PC-9 (cell line): Measurements from ENCODE around the gene TEKTIP1. TPM values are rescaled to one million over a fixed set of nuclear protein-coding genes. Genes with fewer than 3 reads are reported as not detected.

Experiments used
- BruUV-seq: library from RNA; stranded (reverse); fragments of 400-500 nt; replicated peaks from 2 replicates; lab custom pipeline; 2021; lab: Mats Ljungman, UMichigan
- CTCF ChIA-PET: fragments of 300-600 bp; sonication (Branson Sonifier 250); formaldehyde crosslinking; loops from one replicate; lab custom pipeline; 2022; ENCODE audit warnings: antibody characterized with exemption; lab: Charles Lee
- POLR2A ChIA-PET: fragments of 300-600 bp; sonication (Branson Sonifier 250); formaldehyde crosslinking; loops from one replicate; lab custom pipeline; 2022; ENCODE audit warnings: antibody characterized with exemption; ENCODE audit not compliant: unreplicated experiment; lab: Charles Lee
- DNase-seq, 2 experiments: peaks; one replicate each; pipeline versions ENCODE4 v3.0.0 to v3.0.0-alpha.2; 2015 to 2022; ENCODE audit warnings: mixed read lengths in 1 of 2
- H2AFZ ChIP-seq: fragments of 200-600 bp; sonication (generic); 2 replicates; pipeline ENCODE4 v1.8.1; 2017; ENCODE audit warnings: antibody characterized with exemption
- H3F3A ChIP-seq: fragments of 200-600 bp; sonication (generic); 2 replicates; pipeline ENCODE4 v1.8.1; 2017; ENCODE audit warnings: antibody characterized with exemption, mild to moderate bottlenecking, low read depth; ENCODE audit not compliant: insufficient read depth
- H3K27ac ChIP-seq: fragments of 200-600 bp; sonication (generic); 2 replicates; pipeline ENCODE4 v1.6.1; 2016; ENCODE audit warnings: mixed run types
- H3K27me3 ChIP-seq: fragments of 200-600 bp; sonication (generic); 2 replicates; pipeline ENCODE4 v1.6.1; 2016; ENCODE audit warnings: low read depth, mixed run types; ENCODE audit not compliant: insufficient read depth
- H3K36me3 ChIP-seq: fragments of 200-600 bp; sonication (generic); 2 replicates; pipeline ENCODE4 v1.6.1; 2016; ENCODE audit warnings: low read depth, mixed run types
- H3K4me1 ChIP-seq: fragments of 200-600 bp; sonication (generic); replicated peaks from 2 replicates; pipeline ENCODE4 v1.6.1; 2016; ENCODE audit warnings: mixed run types; ENCODE audit not compliant: insufficient read depth
- H3K4me2 ChIP-seq: fragments of 200-600 bp; sonication (generic); 2 replicates; pipeline ENCODE4 v1.6.1; 2017; ENCODE audit warnings: mixed run types
- H3K4me3 ChIP-seq: fragments of 200-600 bp; sonication (generic); 2 replicates; pipeline ENCODE4 v1.6.1; 2016; ENCODE audit warnings: mixed run types
- H3K79me2 ChIP-seq: fragments of 200-600 bp; sonication (generic); 2 replicates; pipeline ENCODE4 v1.6.1; 2017; ENCODE audit warnings: low read depth, mixed run types
- H3K9me2 ChIP-seq: fragments of 200-600 bp; sonication (generic); 2 replicates; pipeline ENCODE4 v1.8.1; 2017; ENCODE audit warnings: mild to moderate bottlenecking; ENCODE audit not compliant: insufficient read depth
- H3K9me3 ChIP-seq: fragments of 200-600 bp; sonication (generic); 2 replicates; pipeline ENCODE4 v1.8.1; 2016; ENCODE audit warnings: low read depth; ENCODE audit not compliant: insufficient read depth
- H4K20me1 ChIP-seq: fragments of 200-600 bp; sonication (generic); 2 replicates; pipeline ENCODE4 v1.8.1; 2017; ENCODE audit not compliant: insufficient read depth
- CTCF ChIP-seq: fragments of 200-600 bp; sonication (generic); conservative IDR thresholded peaks from 2 replicates; pipeline ENCODE4 v1.6.1; 2017; ENCODE audit warnings: mixed run types, antibody characterized with exemption, mild to moderate bottlenecking, moderate library complexity
- EZH2 ChIP-seq: fragments of 200-600 bp; sonication (generic); IDR thresholded peaks from 2 replicates; pipeline ENCODE4 v1.8.0; 2017; ENCODE audit warnings: antibody characterized with exemption, low read depth
- intact Hi-C: fragments of 100-400 bp; cut with micrococcal nuclease; formaldehyde crosslinking; loops from one replicate; pipeline ENCODE4 v1.10.0; 2022; ENCODE audit not compliant: unreplicated experiment
- total RNA-seq: library from RNA; stranded (reverse); gene quantifications from 2 replicates; pipeline ENCODE4 v1.2.3, GENCODE V29; 2021

The TEKTIP1 gene
- total RNA-seq, 1 experiment from 2014 or later: 4.9 TPM

- CTCF ChIA-PET: interaction anchor here (0.5 kb wide), 1 partner anchor 414 kb away, joined by 7 read pairs; no protein-coding TSS in a partner anchor
- no peak overlapping the region for H3K27ac ChIP-seq
These were observed 35.1 kb downstream of the TEKTIP1 start for GRCh38 chr19:3573858-3574637.

GRCh38 chr19:3575260-3575741 is 36.3 kb downstream of the TEKTIP1 start:
- H4K20me1 ChIP-seq: peaks cover 10% of the 10 kb centered on the region
- no peak overlapping the region for H3K27ac ChIP-seq
- BruUV-seq: no TSS peak
- H3K4me3 ChIP-seq: no peak overlapping the region
- H3K79me2 ChIP-seq: peaks cover 6% of the 10 kb centered on the region
- ChIA-PET CTCF (interaction anchor here (0.8 kb wide), 1 partner anchor 121 kb away, joined by 3 read pairs; no protein-coding TSS in a partner anchor), POLR2A (no interaction called here)
- DNase-seq: no peak
- peaks cover 8% of the 10 kb centered on the region; the same call in 1 of the 2 replicates for H3F3A ChIP-seq
- H3K9me2 ChIP-seq: no peaks in the 10 kb centered on the region
- peaks cover 6% of the 10 kb centered on the region; the same call in 1 of the 2 replicates for H3K4me1 ChIP-seq
- H3K36me3 ChIP-seq: no peaks in the 10 kb centered on the region
- intact Hi-C loops: no loop called here
- H3K27me3 ChIP-seq: no peaks in the 10 kb centered on the region
- no peak overlapping the region for H3K4me2 ChIP-seq
- TF ChIP-seq EZH2 (no peak), CTCF (0 out of 2 replicates have a peak, but pooled peaks have one; percentile 29)
- no peaks in the 10 kb centered on the region for H3K9me3 ChIP-seq
- H2AFZ ChIP-seq: no peak overlapping the region

More at GRCh38 chr19:3573858-3574637, 35.1 kb downstream of the TEKTIP1 start:
- Histone ChIP-seq H4K20me1 (peaks cover 10% of the 10 kb centered on the region), H3K36me3 (no peaks in the 10 kb centered on the region), H3K4me2 (peak overlapping the region; percentile 79), H3K4me1 (peaks cover 6% of the 10 kb centered on the region; the same call in 1 of the 2 replicates), H3K9me2 (no peaks in the 10 kb centered on the region), H3K4me3 (peak overlapping the region; percentile 85; the same call in 1 of the 2 replicates), H3K9me3 (no peaks in the 10 kb centered on the region), H3K79me2 (peaks cover 6% of the 10 kb centered on the region), H3F3A (no peaks in the 10 kb centered on the region; the same call in 1 of the 2 replicates), H2AFZ (no peak overlapping the region), H3K27me3 (no peaks in the 10 kb centered on the region)
- DNase-seq: peak; percentile 83 to 91
- BruUV-seq: no TSS peak
- intact Hi-C loops: no loop called here
- TF ChIP-seq EZH2: no peak
- TF ChIP-seq CTCF: no peak
- POLR2A ChIA-PET: interaction anchor here (0.5 to 0.6 kb wide), 2 partner anchors 16 to 17 kb away, joined by 3 to 9 read pairs; no protein-coding TSS in a partner anchor

- no peak for TF ChIP-seq EZH2
- TF ChIP-seq CTCF: no peak
- ChIA-PET CTCF (interaction anchor here (0.5 to 0.8 kb wide), 2 partner anchors 120 to 719 kb away, joined by 3 read pairs; no protein-coding TSS in a partner anchor), POLR2A (no interaction called here)
- H3K4me3 ChIP-seq: no peak overlapping the region
- no TSS peak for BruUV-seq
- no peak for DNase-seq
- H3K4me2 ChIP-seq: no peak overlapping the region
- intact Hi-C loops: no loop called here
- H3K9me3 ChIP-seq: no peaks in the 10 kb centered on the region
- no peak overlapping the region for H2AFZ ChIP-seq
- H3F3A ChIP-seq: peaks cover 11% of the 10 kb centered on the region; the same call in 1 of the 2 replicates
- no peaks in the 10 kb centered on the region for H3K9me2 ChIP-seq
- H3K27ac ChIP-seq: no peak overlapping the region
- H3K36me3 ChIP-seq: no peaks in the 10 kb centered on the region
- H4K20me1 ChIP-seq: peaks cover 10% of the 10 kb centered on the region
- peaks cover 6% of the 10 kb centered on the region; the same call in 1 of the 2 replicates for H3K4me1 ChIP-seq
- peaks cover 6% of the 10 kb centered on the region for H3K79me2 ChIP-seq
- no peaks in the 10 kb centered on the region for H3K27me3 ChIP-seq
These were observed 37.1 kb downstream of the TEKTIP1 start for GRCh38 chr19:3575949-3576673.
